Endodermal cell (in vitro differentiated cells): ENCODE measurements around the gene OR10A4. TPM values are rescaled to one million over a fixed set of nuclear protein-coding genes. Genes with fewer than 3 reads are reported as not detected.
"Not testable (repeated sequence)": the region's sequence is repeated elsewhere in the genome, so short reads cannot be mapped to it uniquely, and the experiment has no call there.

Source experiments
- DNase-seq: peaks from one replicate; pipeline ENCODE4 v3.0.0-alpha.2; 2017
- H3K27ac ChIP-seq: 2 replicates; pipeline ENCODE4 v1.5.1; 2013; ENCODE audit warnings: mild to moderate bottlenecking, low read depth, low read length, moderate library complexity
- H3K27me3 ChIP-seq: 2 replicates; pipeline ENCODE4 v1.6.1; 2013; ENCODE audit warnings: mild to moderate bottlenecking, low read length, moderate library complexity; ENCODE audit not compliant: insufficient read depth, control insufficient read depth, poor library complexity, severe bottlenecking
- H3K36me3 ChIP-seq: 2 replicates; pipeline ENCODE4 v1.7.0; 2013; ENCODE audit warnings: mild to moderate bottlenecking, low read length, moderate library complexity; ENCODE audit not compliant: control insufficient read depth, insufficient read depth
- H3K4me1 ChIP-seq: one replicate; pipeline ENCODE4 v1.7.0; 2013; ENCODE audit warnings: low read length; ENCODE audit not compliant: control insufficient read depth, insufficient read depth
- H3K4me3 ChIP-seq: 2 replicates; pipeline ENCODE4 v1.5.1; 2013; ENCODE audit warnings: mild to moderate bottlenecking, low read length, moderate library complexity
- H3K9ac ChIP-seq: 2 replicates; pipeline ENCODE4 v1.6.1; 2013; ENCODE audit warnings: mild to moderate bottlenecking, low read length, moderate library complexity; ENCODE audit not compliant: poor library complexity, severe bottlenecking; ENCODE audit errors: extremely low read depth
- H3K9me3 ChIP-seq: 2 replicates; pipeline ENCODE4 v1.6.1; 2013; ENCODE audit warnings: mild to moderate bottlenecking, low read length, moderate library complexity; ENCODE audit not compliant: control insufficient read depth
- H3K27ac Mint-ChIP-seq: 2 replicates; pipeline ENCODE4 v1.8.0; 2020; ENCODE audit warnings: mixed read lengths
- H3K27me3 Mint-ChIP-seq: 2 replicates; pipeline ENCODE4 v1.8.0; 2021; ENCODE audit warnings: mild to moderate bottlenecking, mixed read lengths; ENCODE audit not compliant: insufficient read depth
- H3K36me3 Mint-ChIP-seq: 2 replicates; pipeline ENCODE4 v1.8.0; 2020; ENCODE audit warnings: low read depth, mixed read lengths
- H3K4me1 Mint-ChIP-seq: 2 replicates; pipeline ENCODE4 v1.8.0; 2020; ENCODE audit warnings: mixed read lengths
- H3K4me3 Mint-ChIP-seq: 2 replicates; pipeline ENCODE4 v1.8.0; 2020; ENCODE audit warnings: mild to moderate bottlenecking, moderate library complexity, mixed read lengths
- H3K9me3 Mint-ChIP-seq: 2 replicates; pipeline ENCODE4 v1.8.0; 2020; ENCODE audit warnings: mild to moderate bottlenecking, mixed read lengths
- WGBS, 2 experiments: methylation state at CpG; one replicate each; pipeline versions ENCODE4 v1.1.5 to v1.1.7; 2013; ENCODE audit warnings: missing lambda C conversion rate in 2 of 2, mixed read lengths in 1 of 2; ENCODE audit not compliant: insufficient coverage in 1 of 2, insufficient read length in 1 of 2; 5-methylcytosine and 5-hydroxymethylcytosine counted together
- total RNA-seq, 2 donors: library from RNA; stranded (reverse); fragmentation: NEBNext Ultra II Directional in 1 of 2; extraction: Animal tissue kit (Norgen Biotek cat#: 25700) in 1 of 2; gene quantifications; 2 replicates in 1 of 2; 3 replicates in 1 of 2; pipeline ENCODE4 v1.2.1, GENCODE V29; 2021
- TF ChIP-seq, protein P1 (sequence below): fragments of 200-600 bp; sonication (generic); conservative IDR thresholded peaks from 2 replicates; pipeline ENCODE4 v1.5.0; 2021; ENCODE audit warnings: antibody characterized with exemption, mild to moderate bottlenecking

Gene OR10A4
- total RNA-seq, 2 donors from 2014 or later: not detected

- peaks cover 2% of the 10 kb centered on the region for H3K36me3 Mint-ChIP-seq
- Histone ChIP-seq H3K9ac (no peak overlapping the region), H3K27ac (no peak overlapping the region), H3K27me3 (no peaks in the 10 kb centered on the region), H3K36me3 (no peaks in the 10 kb centered on the region), H3K9me3 (no peaks in the 10 kb centered on the region), H3K4me1 (no peaks in the 10 kb centered on the region), H3K4me3 (no peak overlapping the region)
- WGBS, 2 experiments: 94 to 97% methylated on average over 3 to 5 of the region's 5 CpGs
- H3K4me1 Mint-ChIP-seq: peaks cover 13% of the 10 kb centered on the region
- H3K9me3 Mint-ChIP-seq: peaks cover 7% of the 10 kb centered on the region
- TF ChIP-seq, protein P1, sequence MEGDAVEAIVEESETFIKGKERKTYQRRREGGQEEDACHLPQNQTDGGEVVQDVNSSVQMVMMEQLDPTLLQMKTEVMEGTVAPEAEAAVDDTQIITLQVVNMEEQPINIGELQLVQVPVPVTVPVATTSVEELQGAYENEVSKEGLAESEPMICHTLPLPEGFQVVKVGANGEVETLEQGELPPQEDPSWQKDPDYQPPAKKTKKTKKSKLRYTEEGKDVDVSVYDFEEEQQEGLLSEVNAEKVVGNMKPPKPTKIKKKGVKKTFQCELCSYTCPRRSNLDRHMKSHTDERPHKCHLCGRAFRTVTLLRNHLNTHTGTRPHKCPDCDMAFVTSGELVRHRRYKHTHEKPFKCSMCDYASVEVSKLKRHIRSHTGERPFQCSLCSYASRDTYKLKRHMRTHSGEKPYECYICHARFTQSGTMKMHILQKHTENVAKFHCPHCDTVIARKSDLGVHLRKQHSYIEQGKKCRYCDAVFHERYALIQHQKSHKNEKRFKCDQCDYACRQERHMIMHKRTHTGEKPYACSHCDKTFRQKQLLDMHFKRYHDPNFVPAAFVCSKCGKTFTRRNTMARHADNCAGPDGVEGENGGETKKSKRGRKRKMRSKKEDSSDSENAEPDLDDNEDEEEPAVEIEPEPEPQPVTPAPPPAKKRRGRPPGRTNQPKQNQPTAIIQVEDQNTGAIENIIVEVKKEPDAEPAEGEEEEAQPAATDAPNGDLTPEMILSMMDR: no peak
- DNase-seq: no peak
- H3K27ac Mint-ChIP-seq: no peak overlapping the region
- H3K27me3 Mint-ChIP-seq: no peaks in the 10 kb centered on the region
- no peak overlapping the region for H3K4me3 Mint-ChIP-seq
Measured at GRCh38 chr11:6844356-6844755, 32.1 kb upstream of the OR10A4 start.

GRCh38 chr11:6845383-6845782 is 31.0 kb upstream of the OR10A4 start, which contains the start of gene OR10A5:
Gene OR10A5, plus strand, starts transcription at chr11:6845683. Its CDS starts 0 bp downstream, at chr11:6845683.
- TF ChIP-seq, protein P1: no peak
- Histone ChIP-seq H3K9ac (no peak within 1 kb of the TSS), H3K27ac (no peak within 1 kb of the TSS), H3K36me3 (no peaks in the 10 kb centered on the region), H3K4me1 (no peaks in the 10 kb centered on the region), H3K9me3 (no peaks in the 10 kb centered on the region), H3K27me3 (no peaks in the 10 kb centered on the region), H3K4me3 (no peak within 1 kb of the TSS)
- Mint-ChIP-seq H3K4me1 (peaks cover 13% of the 10 kb centered on the region), H3K36me3 (peaks cover 3% of the 10 kb centered on the region), H3K4me3 (no peak within 1 kb of the TSS), H3K27ac (no peak within 1 kb of the TSS), H3K27me3 (no peaks in the 10 kb centered on the region), H3K9me3 (peaks cover 8% of the 10 kb centered on the region)
- no peak for DNase-seq
- WGBS, 2 experiments: 89 to 100% methylated on average over 2 of the region's 3 CpGs

- Histone ChIP-seq H3K9me3 (peaks cover 4% of the 10 kb centered on the region), H3K4me3 (no peak overlapping the region), H3K27ac (no peak overlapping the region), H3K4me1 (no peaks in the 10 kb centered on the region), H3K9ac (no peak overlapping the region), H3K36me3 (no peaks in the 10 kb centered on the region), H3K27me3 (no peaks in the 10 kb centered on the region)
- no peak for DNase-seq
- Mint-ChIP-seq H3K4me1 (peaks cover 6% of the 10 kb centered on the region), H3K9me3 (peaks cover 30% of the 10 kb centered on the region), H3K27me3 (no peaks in the 10 kb centered on the region), H3K4me3 (no peak overlapping the region), H3K36me3 (peaks cover 3% of the 10 kb centered on the region), H3K27ac (no peak overlapping the region)
- TF ChIP-seq, protein P1: no peak
- WGBS, 2 experiments: 92 to 93% methylated on average over 1 to 2 of the region's 2 CpGs
Measured at GRCh38 chr11:6850526-6850925, 25.9 kb upstream of the OR10A4 start.

DNA sequence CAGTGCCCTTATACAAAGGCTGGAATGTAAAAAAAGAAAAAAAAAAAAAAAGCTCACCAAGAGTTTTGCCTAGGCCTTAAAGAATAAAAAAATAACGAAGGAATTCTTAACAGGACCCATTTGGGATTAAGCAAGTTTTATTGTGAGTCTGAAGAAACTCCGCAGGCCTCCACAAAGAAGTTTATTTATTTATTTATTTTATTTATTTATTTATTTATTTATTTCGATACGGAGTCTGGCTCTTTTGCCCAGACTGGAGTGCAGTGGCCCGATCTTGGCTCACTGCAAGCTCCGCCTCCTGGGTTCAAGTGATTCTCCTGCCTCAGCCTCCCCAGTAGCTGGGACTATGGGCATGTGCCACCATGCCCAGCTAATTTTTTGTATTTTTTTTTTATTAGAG is 21.6 kb upstream of the OR10A4 start:
- 80 to 89% methylated on average over 2 to 5 of the region's 6 CpGs for WGBS, 2 experiments
- not testable (repeated sequence) for H3K36me3 Mint-ChIP-seq

More for the DNA sequence above, 21.6 kb upstream of the OR10A4 start:
- not testable (repeated sequence) for H3K27ac Mint-ChIP-seq, H3K4me1 ChIP-seq, DNase-seq, H3K36me3 ChIP-seq, H3K4me1 Mint-ChIP-seq, H3K27me3 ChIP-seq, H3K27me3 Mint-ChIP-seq, H3K27ac ChIP-seq, H3K9me3 ChIP-seq, H3K4me3 ChIP-seq, H3K9ac ChIP-seq, H3K4me3 Mint-ChIP-seq
- peaks cover 38% of the 10 kb centered on the region for H3K9me3 Mint-ChIP-seq
